ENCODE results near the gene ERRFI1. TPM values are rescaled to one million over a fixed set of nuclear protein-coding genes. Genes with fewer than 3 reads are reported as not detected.

ERRFI1 gene
- total and polyA plus RNA-seq, 2 of the 8 experiments (the other 6 are each of a cell fraction or from before 2014, with no cell fraction given), result 23.4 to 46.1 TPM

GRCh38 chr1:8002921-8003320, 23.2 kb downstream of the ERRFI1 start (continued):
- TF ChIP-seq FOSL1 (IDR thresholded peaks at IDR 0.05; ENCODE audit: insufficient read depth, low read depth, low read length) (no peak), RNF2 (IDR thresholded peaks at IDR 0.05; ENCODE audit: borderline replicate concordance, low read depth, low read length, missing control alignments, poor library complexity, severe bottlenecking) (no peak), TEAD4 (IDR thresholded peaks at IDR 0.05; ENCODE audit: low read depth, low read length) (no peak), RBBP5 (IDR thresholded peaks at IDR 0.05; ENCODE audit: borderline replicate concordance, low read depth, low read length) (no peak), CREB1 (IDR thresholded peaks at IDR 0.05) (no peak), HDAC6 (IDR thresholded peaks at IDR 0.05; ENCODE audit: low read depth, low read length) (no peak)

Measured in H1 (cell line).